GM23248 (cell line): ENCODE results near the gene CNIH4. TPM values are rescaled to one million over a fixed set of nuclear protein-coding genes. Genes with fewer than 3 reads are reported as not detected.

Experiments used
- DNase-seq: peaks from one replicate; pipeline ENCODE4 v3.0.0-alpha.2; 2015
- H2AFZ ChIP-seq: fragments of 200-600 bp; sonication (generic); 2 replicates; pipeline ENCODE4 v1.6.1; 2016; ENCODE audit warnings: antibody characterized with exemption
- H3F3A ChIP-seq: fragments of 200-600 bp; sonication (generic); 2 replicates; pipeline ENCODE4 v1.6.1; 2016; ENCODE audit warnings: mild to moderate bottlenecking, antibody characterized with exemption, mixed run types; ENCODE audit not compliant: insufficient read depth
- H3K27ac ChIP-seq: fragments of 200-600 bp; sonication (generic); 2 replicates; pipeline ENCODE4 v1.5.1; 2016; ENCODE audit warnings: mild to moderate bottlenecking
- H3K27me3 ChIP-seq: fragments of 200-600 bp; sonication (generic); replicated peaks from 2 replicates; pipeline ENCODE4 v1.6.1; 2016; ENCODE audit warnings: mild to moderate bottlenecking; ENCODE audit not compliant: insufficient read depth
- H3K36me3 ChIP-seq: fragments of 200-600 bp; sonication (generic); 2 replicates; pipeline ENCODE4 v1.6.1; 2016; ENCODE audit warnings: low read depth, mild to moderate bottlenecking
- H3K4me1 ChIP-seq: fragments of 200-600 bp; sonication (generic); 2 replicates; pipeline ENCODE4 v1.6.1; 2016; ENCODE audit warnings: mild to moderate bottlenecking; ENCODE audit not compliant: insufficient read depth
- H3K4me2 ChIP-seq: fragments of 200-600 bp; sonication (generic); one replicate; pipeline ENCODE4 v1.6.1; 2016; ENCODE audit warnings: mild to moderate bottlenecking; ENCODE audit not compliant: unreplicated experiment
- H3K4me3 ChIP-seq: fragments of 200-600 bp; sonication (generic); 2 replicates; pipeline ENCODE4 v1.5.1; 2016; ENCODE audit warnings: mild to moderate bottlenecking
- H3K79me2 ChIP-seq: fragments of 200-600 bp; sonication (generic); 2 replicates; pipeline ENCODE4 v1.6.1; 2016; ENCODE audit warnings: mild to moderate bottlenecking; ENCODE audit not compliant: insufficient read depth
- H3K9ac ChIP-seq: fragments of 200-600 bp; sonication (generic); 2 replicates; pipeline ENCODE4 v1.6.1; 2016; ENCODE audit warnings: mild to moderate bottlenecking
- H3K9me2 ChIP-seq: fragments of 200-600 bp; sonication (generic); 2 replicates; pipeline ENCODE4 v1.6.1; 2016; ENCODE audit warnings: mixed run types, mild to moderate bottlenecking, moderate library complexity; ENCODE audit not compliant: insufficient read depth
- H3K9me3 ChIP-seq: fragments of 200-600 bp; sonication (generic); one replicate; pipeline ENCODE4 v1.6.1; 2017; ENCODE audit warnings: low read depth
- H4K20me1 ChIP-seq: fragments of 200-600 bp; sonication (generic); 2 replicates; pipeline ENCODE4 v1.6.0; 2016; ENCODE audit not compliant: insufficient read depth
- EZH2 ChIP-seq: fragments of 200-600 bp; sonication (generic); IDR thresholded peaks from 2 replicates; pipeline ENCODE4 v1.6.1; 2018; ENCODE audit warnings: antibody characterized with exemption, mild to moderate bottlenecking; ENCODE audit not compliant: insufficient read depth, poor library complexity, severe bottlenecking
- EZH2phosphoT487 ChIP-seq: fragments of 200-600 bp; sonication (generic); IDR thresholded peaks from 2 replicates; pipeline ENCODE4 v1.6.1; 2018; ENCODE audit warnings: antibody characterized with exemption, moderate library complexity, mild to moderate bottlenecking, low read depth; ENCODE audit not compliant: insufficient read depth
- WGBS, 2 experiments: methylation state at CpG; one replicate each; pipeline ENCODE4 v1.1.6; 2015 to 2017; ENCODE audit warnings: low lambda C conversion rate in 2 of 2, low coverage in 1 of 2; ENCODE audit errors: missing lambda C conversion rate in 2 of 2; 5-methylcytosine and 5-hydroxymethylcytosine counted together
- in situ Hi-C: fragments of 300-500 bp; cut with MboI; formaldehyde crosslinking; loops from 2 replicates; pipeline ENCODE4 v1.15.0; 2020
- polyA plus RNA-seq: library from polyadenylated mRNA; unstranded; fragments of >200 nt; fragmentation: Nextera tagmentation; extraction: Ambion mirVana; gene quantifications from 2 replicates; pipeline ENCODE4 v1.2.1, GENCODE V29; 2016
- total RNA-seq: library from RNA; depleted of rRNA; stranded (reverse); fragments of >200 nt; shearing (Covaris generic); gene quantifications from 2 replicates; pipeline ENCODE4 v1.2.3, GENCODE V29; 2014

CNIH4 gene
- total and polyA plus RNA-seq, 2 experiments from 2014 or later: 73.5 to 142 TPM

GRCh38 chr1:224387302-224387912 is 30.7 kb downstream of the CNIH4 start:
- DNase-seq: peak; percentile 20
- no peaks in the 10 kb centered on the region for H3K4me1 ChIP-seq
- H3K4me3 ChIP-seq: no peak overlapping the region
- H3F3A ChIP-seq: peaks cover 69% of the 10 kb centered on the region
- in situ Hi-C loops: no loop called here
- 65 to 68% methylated on average over 6 of the region's 6 CpGs for WGBS, 2 experiments
- no peak overlapping the region for H3K9ac ChIP-seq
- no peak overlapping the region for H3K4me2 ChIP-seq
- no peaks in the 10 kb centered on the region for H3K9me3 ChIP-seq
- no peak for TF ChIP-seq EZH2phosphoT487
- TF ChIP-seq EZH2: no peak
- H4K20me1 ChIP-seq: no peaks in the 10 kb centered on the region
- no peak overlapping the region for H2AFZ ChIP-seq
- peaks cover 73% of the 10 kb centered on the region for H3K36me3 ChIP-seq
- no peaks in the 10 kb centered on the region for H3K9me2 ChIP-seq
- no peaks in the 10 kb centered on the region for H3K27me3 ChIP-seq
- peaks cover 25% of the 10 kb centered on the region for H3K79me2 ChIP-seq
- H3K27ac ChIP-seq: peak overlapping the region; percentile 20

DNA sequence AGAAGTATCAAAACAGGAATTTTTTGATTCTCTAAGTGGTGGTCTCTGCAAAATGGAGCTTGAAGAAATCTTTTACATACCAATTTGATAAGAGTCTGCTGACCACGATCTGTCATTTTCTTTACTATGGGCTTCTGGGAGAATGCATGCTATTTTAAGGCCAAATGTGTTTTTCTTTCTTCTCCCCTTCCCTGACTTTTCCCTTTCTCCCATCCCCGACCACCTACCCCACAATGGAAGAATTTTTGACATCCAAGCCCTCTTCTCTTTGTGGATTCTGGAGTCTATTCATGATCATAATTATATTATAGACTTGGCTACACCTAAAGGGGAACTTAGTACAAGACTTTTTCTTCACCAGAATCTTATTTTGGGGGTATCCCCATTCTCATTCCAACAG is 31.3 kb downstream of the CNIH4 start:
- in situ Hi-C loops: no loop called here

GRCh38 chr1:224390517-224390916 is 33.8 kb downstream of the CNIH4 start:
- Histone ChIP-seq H3F3A (peaks cover 75% of the 10 kb centered on the region), H3K4me3 (no peak overlapping the region), H3K4me1 (no peaks in the 10 kb centered on the region), H2AFZ (no peak overlapping the region), H3K9me2 (no peaks in the 10 kb centered on the region), H3K4me2 (no peak overlapping the region), H3K27ac (no peak overlapping the region), H3K9ac (no peak overlapping the region), H3K9me3 (no peaks in the 10 kb centered on the region), H3K79me2 (peaks cover 36% of the 10 kb centered on the region), H4K20me1 (no peaks in the 10 kb centered on the region), H3K36me3 (peaks cover 96% of the 10 kb centered on the region), H3K27me3 (no peaks in the 10 kb centered on the region)
- in situ Hi-C loops: no loop called here
- TF ChIP-seq EZH2 (no peak), EZH2phosphoT487 (no peak)
- DNase-seq: no peak
- 92 to 96% methylated on average over 5 of the region's 5 CpGs for WGBS, 2 experiments

More for the DNA sequence above, 31.3 kb downstream of the CNIH4 start:
- DNase-seq: no peak
- peaks cover 69% of the 10 kb centered on the region for H3F3A ChIP-seq
- no peaks in the 10 kb centered on the region for H4K20me1 ChIP-seq
- H3K4me3 ChIP-seq: no peak overlapping the region
- H3K9me3 ChIP-seq: no peaks in the 10 kb centered on the region
- no peak overlapping the region; the same call in 1 of the 2 replicates for H3K9ac ChIP-seq
- H3K4me2 ChIP-seq: no peak overlapping the region
- TF ChIP-seq EZH2phosphoT487: no peak
- no peak for TF ChIP-seq EZH2
- peaks cover 75% of the 10 kb centered on the region for H3K36me3 ChIP-seq
- no peaks in the 10 kb centered on the region for H3K9me2 ChIP-seq
- peaks cover 25% of the 10 kb centered on the region for H3K79me2 ChIP-seq
- H2AFZ ChIP-seq: no peak overlapping the region
- H3K4me1 ChIP-seq: no peaks in the 10 kb centered on the region
- H3K27me3 ChIP-seq: no peaks in the 10 kb centered on the region
- peak overlapping the region; percentile 20 for H3K27ac ChIP-seq
- WGBS, 2 experiments: 46 to 73% methylated on average over 2 of the region's 2 CpGs

GRCh38 chr1:224392411-224393249 is 36.0 kb downstream of the CNIH4 start:
- no peak for TF ChIP-seq EZH2
- no peak for TF ChIP-seq EZH2phosphoT487
- Histone ChIP-seq H3K4me2 (no peak overlapping the region), H4K20me1 (no peaks in the 10 kb centered on the region), H3K4me3 (no peak overlapping the region), H3K79me2 (peaks cover 47% of the 10 kb centered on the region), H2AFZ (no peak overlapping the region), H3K9me3 (no peaks in the 10 kb centered on the region), H3K9me2 (no peaks in the 10 kb centered on the region), H3F3A (peaks cover 63% of the 10 kb centered on the region), H3K4me1 (no peaks in the 10 kb centered on the region), H3K9ac (no peak overlapping the region), H3K36me3 (peaks cover 95% of the 10 kb centered on the region), H3K27ac (no peak overlapping the region), H3K27me3 (no peaks in the 10 kb centered on the region)
- peak; percentile 23 for DNase-seq
- WGBS, 2 experiments: 94% methylated on average over 4 of the region's 4 CpGs
- in situ Hi-C loops: no loop called here
